Progenitor cell of endocrine pancreas (in vitro differentiated cells): ENCODE data around the gene PCP2. TPM values are rescaled to one million over a fixed set of nuclear protein-coding genes. Genes with fewer than 3 reads are reported as not detected.

Experiments used
- DNase-seq: peaks from one replicate; pipeline ENCODE4 v3.0.0; 2021; ENCODE audit warnings: low spot score; ENCODE audit not compliant: unreplicated experiment
- H3K27ac Mint-ChIP-seq: 2 replicates; pipeline ENCODE4 v1.8.0; 2021; ENCODE audit warnings: mild to moderate bottlenecking, moderate library complexity, mixed read lengths
- H3K27me3 Mint-ChIP-seq: 2 replicates; pipeline ENCODE4 v1.8.0; 2021; ENCODE audit warnings: mixed read lengths
- H3K36me3 Mint-ChIP-seq: 2 replicates; pipeline ENCODE4 v1.8.0; 2022; ENCODE audit warnings: mixed read lengths; ENCODE audit not compliant: insufficient read depth
- H3K4me1 Mint-ChIP-seq: 2 replicates; pipeline ENCODE4 v1.8.0; 2021; ENCODE audit warnings: low read depth, mixed read lengths
- H3K4me3 Mint-ChIP-seq: 2 replicates; pipeline ENCODE4 v1.8.0; 2021; ENCODE audit warnings: low read depth, mild to moderate bottlenecking, moderate library complexity, mixed read lengths
- H3K9me3 Mint-ChIP-seq: 2 replicates; pipeline ENCODE4 v1.8.0; 2021; ENCODE audit warnings: low read depth, mixed read lengths
- total RNA-seq: library from RNA; stranded (reverse); gene quantifications from 2 replicates; pipeline ENCODE4 v1.2.1, GENCODE V29; 2021
- TF ChIP-seq, protein P1 (sequence below): fragments of 200-600 bp; sonication (generic); IDR thresholded peaks from one replicate; pipeline ENCODE4 v1.5.0; 2021; ENCODE audit warnings: antibody characterized with exemption, mild to moderate bottlenecking; ENCODE audit not compliant: unreplicated experiment

PCP2 gene
- total RNA-seq, 1 donor from 2014 or later = 2.0 TPM

DNA sequence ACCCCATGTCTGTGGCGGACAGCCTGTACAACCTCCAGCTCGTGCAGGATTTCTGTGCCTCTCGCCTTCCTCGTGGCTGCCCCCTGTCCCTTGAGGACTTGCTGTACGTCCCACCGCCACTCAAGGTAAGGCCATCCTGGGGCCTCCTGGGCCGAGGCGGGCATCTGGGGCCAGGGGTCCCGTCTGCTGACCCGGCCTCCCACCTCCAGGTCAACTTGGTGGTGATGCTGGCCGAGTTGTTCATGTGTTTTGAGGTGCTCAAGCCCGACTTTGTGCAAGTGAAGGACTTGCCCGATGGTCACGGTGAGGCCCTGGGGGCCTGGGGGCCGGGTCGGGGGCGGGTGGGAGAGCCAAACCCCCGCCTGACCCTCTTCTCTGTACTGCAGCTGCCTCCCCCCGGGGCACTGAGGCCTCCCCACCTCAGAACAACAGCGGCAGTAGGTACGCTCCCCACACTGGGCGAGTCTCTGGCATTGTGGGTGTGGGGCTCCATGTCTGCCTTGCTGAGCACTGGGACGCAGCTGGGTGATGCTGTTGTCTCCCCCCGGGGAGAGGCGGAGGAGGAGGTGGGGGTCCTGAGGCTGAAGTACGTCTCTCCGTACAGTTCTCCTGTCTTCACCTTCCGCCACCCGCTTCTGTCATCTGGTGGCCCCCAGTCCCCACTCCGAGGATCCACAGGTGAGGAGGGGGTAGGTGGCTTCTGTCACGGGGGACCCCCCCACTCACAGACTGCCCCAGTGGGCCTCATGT, 22.9 kb downstream of the PCP2 start:
- H3K4me3 Mint-ChIP-seq = no peak overlapping the region
- H3K27ac Mint-ChIP-seq = no peak overlapping the region
- TF ChIP-seq, protein P1, sequence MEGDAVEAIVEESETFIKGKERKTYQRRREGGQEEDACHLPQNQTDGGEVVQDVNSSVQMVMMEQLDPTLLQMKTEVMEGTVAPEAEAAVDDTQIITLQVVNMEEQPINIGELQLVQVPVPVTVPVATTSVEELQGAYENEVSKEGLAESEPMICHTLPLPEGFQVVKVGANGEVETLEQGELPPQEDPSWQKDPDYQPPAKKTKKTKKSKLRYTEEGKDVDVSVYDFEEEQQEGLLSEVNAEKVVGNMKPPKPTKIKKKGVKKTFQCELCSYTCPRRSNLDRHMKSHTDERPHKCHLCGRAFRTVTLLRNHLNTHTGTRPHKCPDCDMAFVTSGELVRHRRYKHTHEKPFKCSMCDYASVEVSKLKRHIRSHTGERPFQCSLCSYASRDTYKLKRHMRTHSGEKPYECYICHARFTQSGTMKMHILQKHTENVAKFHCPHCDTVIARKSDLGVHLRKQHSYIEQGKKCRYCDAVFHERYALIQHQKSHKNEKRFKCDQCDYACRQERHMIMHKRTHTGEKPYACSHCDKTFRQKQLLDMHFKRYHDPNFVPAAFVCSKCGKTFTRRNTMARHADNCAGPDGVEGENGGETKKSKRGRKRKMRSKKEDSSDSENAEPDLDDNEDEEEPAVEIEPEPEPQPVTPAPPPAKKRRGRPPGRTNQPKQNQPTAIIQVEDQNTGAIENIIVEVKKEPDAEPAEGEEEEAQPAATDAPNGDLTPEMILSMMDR = no peak
- H3K4me1 Mint-ChIP-seq = no peaks in the 10 kb centered on the region
- H3K27me3 Mint-ChIP-seq = no peaks in the 10 kb centered on the region
- peaks cover 13% of the 10 kb centered on the region for H3K36me3 Mint-ChIP-seq
- H3K9me3 Mint-ChIP-seq = no peaks in the 10 kb centered on the region
- DNase-seq = no peak

DNA sequence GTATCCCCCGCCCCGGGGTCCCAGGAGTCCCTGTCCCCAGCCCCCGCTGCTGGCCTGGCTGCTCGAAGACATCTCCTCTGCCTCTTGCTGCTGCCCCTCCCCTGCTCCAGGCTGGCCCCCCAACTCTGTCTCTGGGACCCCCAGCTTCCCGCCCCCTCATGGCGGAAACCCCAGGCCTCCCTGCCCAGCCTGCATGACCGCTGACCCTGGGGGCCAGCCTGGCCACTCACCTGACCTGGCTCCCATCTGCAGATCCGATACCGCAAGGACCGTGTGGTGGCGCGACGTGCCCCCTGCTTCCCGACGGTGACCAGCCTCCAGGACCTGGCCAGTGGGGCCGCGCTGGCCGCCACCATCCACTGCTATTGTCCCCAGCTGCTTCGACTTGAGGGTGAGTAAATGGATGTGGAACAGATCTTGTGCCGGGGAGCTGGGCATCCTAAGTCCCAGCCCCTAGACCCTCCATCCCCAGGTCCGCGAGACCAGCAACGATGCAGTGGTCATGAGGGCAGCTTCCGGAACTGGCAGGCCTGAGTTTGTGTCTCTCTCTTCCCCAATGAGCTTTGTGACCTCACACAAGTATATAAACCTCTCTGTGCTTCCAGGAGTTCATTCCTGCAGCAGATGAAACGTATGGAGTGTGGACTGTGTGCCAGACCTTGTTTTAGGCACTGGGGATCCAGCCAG, 25.5 kb downstream of the PCP2 start:
- Mint-ChIP-seq H3K9me3 (no peaks in the 10 kb centered on the region), H3K27me3 (no peaks in the 10 kb centered on the region), H3K36me3 (peaks cover 17% of the 10 kb centered on the region), H3K4me1 (no peaks in the 10 kb centered on the region), H3K4me3 (no peak overlapping the region), H3K27ac (no peak overlapping the region)
- DNase-seq = no peak
- TF ChIP-seq, protein P1 = no peak

DNA sequence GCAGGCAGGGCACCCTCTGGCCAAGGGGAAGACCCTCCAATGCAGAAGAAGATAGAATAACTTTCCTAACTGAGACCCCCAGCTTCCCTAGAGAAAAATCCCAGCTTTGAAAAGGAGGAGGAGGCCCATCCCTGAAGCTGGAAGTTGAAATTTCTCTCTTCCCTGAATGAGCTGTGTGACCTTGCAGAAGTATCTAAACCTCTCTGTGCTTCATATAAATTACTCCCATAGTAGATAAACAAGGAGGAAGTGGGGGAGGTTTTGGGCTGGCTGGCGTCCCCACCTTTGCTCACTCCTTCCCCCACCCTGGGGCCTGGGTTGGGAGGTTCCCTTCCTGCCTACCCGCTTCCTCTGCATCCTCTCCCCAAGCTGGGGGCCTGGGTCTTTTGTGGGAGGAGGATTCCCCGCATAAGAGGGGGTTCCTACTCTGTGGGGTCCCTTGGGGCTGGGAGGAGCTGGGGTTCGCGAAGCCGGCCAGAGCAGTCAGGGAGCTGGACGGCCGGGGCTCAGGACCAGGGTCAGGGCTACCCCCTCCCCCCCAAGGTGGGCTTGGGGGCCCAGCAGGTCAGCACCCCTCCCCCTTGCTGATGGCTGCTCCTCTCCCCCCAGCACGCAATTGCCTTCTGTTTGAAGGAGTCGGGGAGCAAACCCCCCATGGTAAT, 26.2 kb downstream of the PCP2 start:
- DNase-seq = no peak
- H3K36me3 Mint-ChIP-seq = peaks cover 17% of the 10 kb centered on the region
- H3K27ac Mint-ChIP-seq = no peak overlapping the region
- no peaks in the 10 kb centered on the region for H3K9me3 Mint-ChIP-seq
- H3K4me1 Mint-ChIP-seq = no peaks in the 10 kb centered on the region
- H3K27me3 Mint-ChIP-seq = no peaks in the 10 kb centered on the region
- TF ChIP-seq, protein P1 = no peak
- H3K4me3 Mint-ChIP-seq = no peak overlapping the region

DNA sequence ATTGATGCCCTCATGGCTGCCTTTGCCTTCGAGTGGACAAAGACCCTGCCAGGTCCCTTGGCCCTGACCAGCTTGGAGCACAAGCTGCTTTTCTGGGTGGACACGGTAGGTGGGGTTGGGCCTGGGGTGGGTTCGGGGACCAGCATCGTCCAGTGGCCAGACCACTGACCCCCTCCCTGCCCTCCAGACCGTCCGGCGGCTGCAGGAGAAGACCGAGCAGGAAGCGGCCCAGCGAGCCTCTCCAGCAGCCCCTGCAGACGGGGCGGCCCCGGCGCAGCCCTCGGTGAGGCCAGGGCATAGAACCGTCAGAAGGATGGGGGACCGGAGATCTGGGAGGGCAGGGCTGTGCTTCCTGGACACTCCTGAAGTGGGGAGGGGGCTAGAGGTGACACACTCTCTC, 27.2 kb downstream of the PCP2 start:
- no peaks in the 10 kb centered on the region for H3K27me3 Mint-ChIP-seq
- H3K4me1 Mint-ChIP-seq = no peaks in the 10 kb centered on the region
- H3K36me3 Mint-ChIP-seq = peaks cover 17% of the 10 kb centered on the region
- no peaks in the 10 kb centered on the region for H3K9me3 Mint-ChIP-seq
- TF ChIP-seq, protein P1 = no peak
- H3K4me3 Mint-ChIP-seq = no peak overlapping the region
- no peak for DNase-seq
- no peak overlapping the region for H3K27ac Mint-ChIP-seq

DNA sequence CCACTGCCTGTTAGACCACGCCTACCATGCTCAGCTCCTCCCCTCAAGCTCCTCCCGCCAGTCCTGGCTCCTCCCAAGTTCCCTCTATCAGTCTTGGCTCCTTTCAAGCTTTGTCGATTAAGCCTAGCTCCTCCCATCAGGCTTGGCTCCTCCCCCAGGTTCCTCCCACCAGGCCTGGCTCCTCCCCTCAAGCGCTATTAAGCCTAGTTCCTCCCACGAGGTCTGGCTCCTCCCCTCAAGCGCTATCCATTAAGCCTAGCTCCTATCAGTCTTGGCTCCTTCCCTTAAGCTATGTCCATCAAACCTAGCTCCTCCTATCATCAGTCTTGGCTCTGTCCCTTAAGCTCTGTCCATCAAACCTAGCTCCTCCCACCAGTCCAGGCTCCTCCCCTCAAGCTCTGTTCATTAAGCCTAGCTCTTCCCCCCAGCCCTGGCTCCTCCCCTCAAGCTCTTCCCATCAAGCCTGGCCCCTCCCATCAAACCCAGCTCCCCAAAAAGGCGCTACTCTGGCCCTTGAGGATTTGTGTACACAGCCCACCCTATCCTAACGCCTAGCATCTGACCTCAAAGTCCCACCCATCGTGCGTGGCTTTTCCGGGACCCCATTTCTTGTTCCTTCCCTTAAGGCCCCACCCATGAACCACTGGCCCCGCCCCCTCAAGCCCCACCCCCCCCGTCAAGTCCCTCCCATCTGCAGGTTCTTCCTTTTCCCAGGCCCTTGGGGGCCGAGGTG, 27.9 kb downstream of the PCP2 start:
- no peak for DNase-seq
- H3K27ac Mint-ChIP-seq = no peak overlapping the region
- no peaks in the 10 kb centered on the region for H3K4me1 Mint-ChIP-seq
- H3K4me3 Mint-ChIP-seq = no peak overlapping the region
- peaks cover 17% of the 10 kb centered on the region for H3K36me3 Mint-ChIP-seq
- H3K9me3 Mint-ChIP-seq = no peaks in the 10 kb centered on the region
- TF ChIP-seq, protein P1 = no peak
- no peaks in the 10 kb centered on the region for H3K27me3 Mint-ChIP-seq
